ENCODE data around the gene LY6G6C.

The LY6G6C gene

GRCh38 chr6:31713991-31714684 lies 7.4 kb downstream of the LY6G6C start:
- peak overlapping the region; percentile 64 for H3K4ac ChIP-seq (ENCODE audit: low read depth, low read length)
- H3K4me1 ChIP-seq (ENCODE audit: control insufficient read depth, low read depth, low read length): peaks cover 23% of the 10 kb centered on the region
- peak overlapping the region; percentile 69 for H3K27ac ChIP-seq (ENCODE audit: low read depth, low read length)
- no peak overlapping the region for H2BK15ac ChIP-seq (replicated peaks; ENCODE audit: low read depth)
- no peaks in the 10 kb centered on the region for H3K79me2 ChIP-seq (ENCODE audit: control insufficient read depth, insufficient read depth, low read length)
- no peak overlapping the region for H3K4me2 ChIP-seq (ENCODE audit: low read length)
- peak overlapping the region; percentile 98 for H3K23ac ChIP-seq (ENCODE audit: low read length)
- no peak overlapping the region for H3K4me3 ChIP-seq (ENCODE audit: low read length)
- H2BK5ac ChIP-seq (ENCODE audit: low read length): peak overlapping the region; percentile 96
- WGBS (ENCODE audit: extremely low coverage, insufficient coverage, low lambda C conversion rate): no CpG with 5 or more reads among the region's 5 CpGs
- H2AK5ac ChIP-seq (ENCODE audit: low read length): no peak overlapping the region
- H3K36me3 ChIP-seq (ENCODE audit: control insufficient read depth, insufficient read depth, low read length): no peaks in the 10 kb centered on the region
- peak overlapping the region; percentile 8 for H2BK120ac ChIP-seq (ENCODE audit: low read depth, low read length)
- H3K27me3 ChIP-seq (ENCODE audit: insufficient read depth, low read length, poor library complexity): no peaks in the 10 kb centered on the region
- peak overlapping the region; percentile 93 for H3K56ac ChIP-seq (ENCODE audit: low read length)
- no peak overlapping the region for H4K8ac ChIP-seq (ENCODE audit: low read depth, low read length)
- DNase-seq: peak; percentile 87
- H3K18ac ChIP-seq (ENCODE audit: low read length): peak overlapping the region; percentile 92
- peak overlapping the region; percentile 76 for H4K5ac ChIP-seq (ENCODE audit: low read length)
- no peaks in the 10 kb centered on the region for H3K79me1 ChIP-seq (ENCODE audit: low read length)
- peak overlapping the region; percentile 62 for H3K9ac ChIP-seq (ENCODE audit: low read length)

GRCh38 chr6:31713465-31713864 lies 8.1 kb downstream of the LY6G6C start:
- Histone ChIP-seq H3K4me2 (ENCODE audit: low read length) (no peak overlapping the region), H3K4me1 (ENCODE audit: control insufficient read depth, low read depth, low read length) (peaks cover 21% of the 10 kb centered on the region), H3K23ac (ENCODE audit: low read length) (no peak overlapping the region), H2BK15ac (replicated peaks; ENCODE audit: low read depth) (peak overlapping the region; percentile 37), H2AK5ac (ENCODE audit: low read length) (peak overlapping the region; percentile 51), H4K8ac (ENCODE audit: low read depth, low read length) (peak overlapping the region; percentile 79), H3K27ac (ENCODE audit: low read depth, low read length) (peak overlapping the region; percentile 69), H3K56ac (ENCODE audit: low read length) (peak overlapping the region; percentile 93), H3K4ac (ENCODE audit: low read depth, low read length) (peak overlapping the region; percentile 81), H3K4me3 (ENCODE audit: low read length) (no peak overlapping the region), H4K5ac (ENCODE audit: low read length) (no peak overlapping the region), H2BK120ac (ENCODE audit: low read depth, low read length) (peak overlapping the region; percentile 73), H3K9ac (ENCODE audit: low read length) (peak overlapping the region; percentile 62), H3K18ac (ENCODE audit: low read length) (peak overlapping the region; percentile 92), H3K27me3 (ENCODE audit: insufficient read depth, low read length, poor library complexity) (no peaks in the 10 kb centered on the region), H2BK5ac (ENCODE audit: low read length) (peak overlapping the region; percentile 96), H3K79me1 (ENCODE audit: low read length) (no peaks in the 10 kb centered on the region), H3K79me2 (ENCODE audit: control insufficient read depth, insufficient read depth, low read length) (no peaks in the 10 kb centered on the region), H3K36me3 (ENCODE audit: control insufficient read depth, insufficient read depth, low read length) (no peaks in the 10 kb centered on the region)
- DNase-seq: no peak
- WGBS (ENCODE audit: extremely low coverage, insufficient coverage, low lambda C conversion rate): no CpG with 5 or more reads among the region's 4 CpGs

- peaks cover 18% of the 10 kb centered on the region for H3K4me1 ChIP-seq (ENCODE audit: control insufficient read depth, low read depth, low read length)
- no peak overlapping the region for H3K18ac ChIP-seq (ENCODE audit: low read length)
- H3K4me3 ChIP-seq (ENCODE audit: low read length): no peak overlapping the region
- no peak overlapping the region for H3K9ac ChIP-seq (ENCODE audit: low read length)
- H3K79me1 ChIP-seq (ENCODE audit: low read length): no peaks in the 10 kb centered on the region
- H3K36me3 ChIP-seq (ENCODE audit: control insufficient read depth, insufficient read depth, low read length): no peaks in the 10 kb centered on the region
- no CpG with 5 or more reads among the region's 8 CpGs for WGBS (ENCODE audit: extremely low coverage, insufficient coverage, low lambda C conversion rate)
- no peak for DNase-seq
- peak overlapping the region; percentile 62 for H3K56ac ChIP-seq (ENCODE audit: low read length)
- no peak overlapping the region for H3K4ac ChIP-seq (ENCODE audit: low read depth, low read length)
- H3K79me2 ChIP-seq (ENCODE audit: control insufficient read depth, insufficient read depth, low read length): no peaks in the 10 kb centered on the region
- no peak overlapping the region for H2BK15ac ChIP-seq (replicated peaks; ENCODE audit: low read depth)
- no peak overlapping the region for H3K27ac ChIP-seq (ENCODE audit: low read depth, low read length)
- no peak overlapping the region for H2BK5ac ChIP-seq (ENCODE audit: low read length)
- no peaks in the 10 kb centered on the region for H3K27me3 ChIP-seq (ENCODE audit: insufficient read depth, low read length, poor library complexity)
- no peak overlapping the region for H4K5ac ChIP-seq (ENCODE audit: low read length)
- H4K8ac ChIP-seq (ENCODE audit: low read depth, low read length): no peak overlapping the region
- H3K23ac ChIP-seq (ENCODE audit: low read length): no peak overlapping the region
- no peak overlapping the region for H2BK120ac ChIP-seq (ENCODE audit: low read depth, low read length)
- no peak overlapping the region for H3K4me2 ChIP-seq (ENCODE audit: low read length)
- H2AK5ac ChIP-seq (ENCODE audit: low read length): peak overlapping the region; percentile 15
Observed at GRCh38 chr6:31712296-31712695, 9.2 kb downstream of the LY6G6C start.

- no CpG with 5 or more reads among the region's 8 CpGs for WGBS (ENCODE audit: extremely low coverage, insufficient coverage, low lambda C conversion rate)
- no peak overlapping the region for H3K4ac ChIP-seq (ENCODE audit: low read depth, low read length)
Observed at GRCh38 chr6:31711233-31711632, 10.3 kb downstream of the LY6G6C start.

DNA sequence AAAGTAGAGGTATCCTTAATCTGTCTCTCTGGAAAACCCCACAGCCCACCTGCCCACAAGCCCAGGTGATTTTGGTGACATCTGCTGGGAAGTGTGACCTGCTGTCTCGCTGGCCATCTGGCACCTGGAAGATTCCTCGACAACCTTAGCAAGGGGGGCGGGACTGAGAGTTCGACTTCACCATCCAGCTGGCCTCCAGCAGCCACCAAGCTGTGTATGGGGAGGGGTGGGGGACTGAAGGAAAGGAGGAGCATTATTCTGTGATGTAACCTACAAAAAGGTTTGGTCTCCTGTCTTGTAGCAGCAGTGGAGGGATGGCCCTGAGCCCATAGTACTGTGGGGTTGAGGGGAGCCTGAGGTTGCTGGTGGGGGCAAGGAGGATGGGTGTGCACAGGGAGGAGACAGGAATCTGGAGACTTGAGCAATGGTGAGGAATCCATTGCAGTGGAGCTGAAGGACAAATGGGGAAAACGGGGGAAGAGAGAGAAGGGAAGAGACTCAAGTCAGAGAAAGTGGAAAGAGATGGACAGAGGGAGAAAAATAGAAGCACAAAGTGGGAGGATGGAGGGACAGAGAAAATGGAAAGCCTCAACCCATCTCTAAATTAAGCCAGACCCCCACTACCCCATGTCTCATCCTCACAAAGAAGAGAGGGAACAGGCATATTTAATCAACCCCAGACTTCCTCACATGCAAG lies 10.9 kb downstream of the LY6G6C start:
- H2BK5ac ChIP-seq (ENCODE audit: low read length): no peak overlapping the region
- H2BK15ac ChIP-seq (replicated peaks; ENCODE audit: low read depth): no peak overlapping the region
- peak overlapping the region; percentile 43 for H2AK5ac ChIP-seq (ENCODE audit: low read length)
- no peak overlapping the region for H2BK120ac ChIP-seq (ENCODE audit: low read depth, low read length)
- H3K56ac ChIP-seq (ENCODE audit: low read length): peak overlapping the region; percentile 54
- H3K4ac ChIP-seq (ENCODE audit: low read depth, low read length): no peak overlapping the region
- H3K79me1 ChIP-seq (ENCODE audit: low read length): no peaks in the 10 kb centered on the region
- no peaks in the 10 kb centered on the region for H3K27me3 ChIP-seq (ENCODE audit: insufficient read depth, low read length, poor library complexity)
- no peak overlapping the region for H3K18ac ChIP-seq (ENCODE audit: low read length)
- H4K5ac ChIP-seq (ENCODE audit: low read length): no peak overlapping the region
- no peaks in the 10 kb centered on the region for H3K36me3 ChIP-seq (ENCODE audit: control insufficient read depth, insufficient read depth, low read length)
- peak overlapping the region; percentile 13 for H3K9ac ChIP-seq (ENCODE audit: low read length)
- no peak overlapping the region for H3K4me2 ChIP-seq (ENCODE audit: low read length)
- no peak overlapping the region for H3K23ac ChIP-seq (ENCODE audit: low read length)
- H3K4me3 ChIP-seq (ENCODE audit: low read length): no peak overlapping the region
- peaks cover 18% of the 10 kb centered on the region for H3K4me1 ChIP-seq (ENCODE audit: control insufficient read depth, low read depth, low read length)
- H3K79me2 ChIP-seq (ENCODE audit: control insufficient read depth, insufficient read depth, low read length): no peaks in the 10 kb centered on the region
- WGBS (ENCODE audit: extremely low coverage, insufficient coverage, low lambda C conversion rate): no CpG with 5 or more reads among the region's 5 CpGs
- no peak overlapping the region for H3K27ac ChIP-seq (ENCODE audit: low read depth, low read length)
- H4K8ac ChIP-seq (ENCODE audit: low read depth, low read length): no peak overlapping the region
- DNase-seq: peak; percentile 45

More at GRCh38 chr6:31711233-31711632, 10.3 kb downstream of the LY6G6C start:
- Histone ChIP-seq H4K8ac (ENCODE audit: low read depth, low read length) (no peak overlapping the region), H2AK5ac (ENCODE audit: low read length) (no peak overlapping the region), H3K56ac (ENCODE audit: low read length) (no peak overlapping the region), H3K4me1 (ENCODE audit: control insufficient read depth, low read depth, low read length) (peaks cover 18% of the 10 kb centered on the region), H3K4me2 (ENCODE audit: low read length) (no peak overlapping the region), H2BK5ac (ENCODE audit: low read length) (no peak overlapping the region), H3K27ac (ENCODE audit: low read depth, low read length) (no peak overlapping the region), H3K79me1 (ENCODE audit: low read length) (no peaks in the 10 kb centered on the region), H3K18ac (ENCODE audit: low read length) (no peak overlapping the region), H4K5ac (ENCODE audit: low read length) (no peak overlapping the region), H3K9ac (ENCODE audit: low read length) (no peak overlapping the region), H3K79me2 (ENCODE audit: control insufficient read depth, insufficient read depth, low read length) (no peaks in the 10 kb centered on the region), H2BK120ac (ENCODE audit: low read depth, low read length) (no peak overlapping the region), H2BK15ac (replicated peaks; ENCODE audit: low read depth) (no peak overlapping the region), H3K23ac (ENCODE audit: low read length) (no peak overlapping the region), H3K27me3 (ENCODE audit: insufficient read depth, low read length, poor library complexity) (no peaks in the 10 kb centered on the region), H3K36me3 (ENCODE audit: control insufficient read depth, insufficient read depth, low read length) (no peaks in the 10 kb centered on the region), H3K4me3 (ENCODE audit: low read length) (no peak overlapping the region)
- no peak for DNase-seq

Data from mesendoderm (in vitro differentiated cells).